ENCODE measurements around the gene CYP3A4.
A peak's percentile ranks its signal among the peaks of the same experiment; 100 is the strongest.
"Not testable (repeated sequence)": the region's sequence is repeated elsewhere in the genome, so short reads cannot be mapped to it uniquely, and the experiment has no call there.

The CYP3A4 gene

GRCh38 chr7:99767662-99768061 is 16.3 kb downstream of the CYP3A4 start:
- H3K27ac Mint-ChIP-seq = no peak overlapping the region
- peaks cover 19% of the 10 kb centered on the region for H3K4me1 Mint-ChIP-seq
- no peak for TF ChIP-seq CTCF (IDR thresholded peaks at IDR 0.05; ENCODE audit: unreplicated experiment in 3 of 3)
- no peaks in the 10 kb centered on the region for H3K9me3 Mint-ChIP-seq
- no peak overlapping the region for H3K4me3 Mint-ChIP-seq
- H3K27me3 Mint-ChIP-seq (ENCODE audit: low read depth) = no peaks in the 10 kb centered on the region
- H3K36me3 Mint-ChIP-seq (ENCODE audit: low read depth) = no peaks in the 10 kb centered on the region

GRCh38 chr7:99766484-99767099 is 17.4 kb downstream of the CYP3A4 start:
- Mint-ChIP-seq H3K27ac (no peak overlapping the region), H3K36me3 (ENCODE audit: low read depth) (no peaks in the 10 kb centered on the region), H3K27me3 (ENCODE audit: low read depth) (no peaks in the 10 kb centered on the region), H3K4me1 (peaks cover 25% of the 10 kb centered on the region), H3K9me3 (no peaks in the 10 kb centered on the region), H3K4me3 (no peak overlapping the region)
- no peak for TF ChIP-seq CTCF (IDR thresholded peaks at IDR 0.05; ENCODE audit: unreplicated experiment in 3 of 3)

- no peaks in the 10 kb centered on the region for H3K36me3 Mint-ChIP-seq (ENCODE audit: low read depth)
- no peak for TF ChIP-seq CTCF (IDR thresholded peaks at IDR 0.05; ENCODE audit: unreplicated experiment in 3 of 3)
- H3K9me3 Mint-ChIP-seq = no peaks in the 10 kb centered on the region
- H3K27ac Mint-ChIP-seq = no peak overlapping the region
- H3K4me1 Mint-ChIP-seq = peaks cover 25% of the 10 kb centered on the region
- no peak overlapping the region for H3K4me3 Mint-ChIP-seq
- H3K27me3 Mint-ChIP-seq (ENCODE audit: low read depth) = no peaks in the 10 kb centered on the region
Observed at GRCh38 chr7:99764478-99764877, 19.5 kb downstream of the CYP3A4 start.

GRCh38 chr7:99762680-99763327 is 21.2 kb downstream of the CYP3A4 start:
- H3K27ac Mint-ChIP-seq = peak overlapping the region in 2 of 3 experiments; percentile 57 to 89
- TF ChIP-seq CTCF (IDR thresholded peaks at IDR 0.05; ENCODE audit: unreplicated experiment in 3 of 3) = no peak
- peak overlapping the region in 1 of 3 experiments; percentile 40 for H3K4me3 Mint-ChIP-seq
- no peaks in the 10 kb centered on the region for H3K27me3 Mint-ChIP-seq (ENCODE audit: low read depth)
- H3K9me3 Mint-ChIP-seq = no peaks in the 10 kb centered on the region
- peaks cover 25% of the 10 kb centered on the region for H3K4me1 Mint-ChIP-seq
- H3K36me3 Mint-ChIP-seq (ENCODE audit: low read depth) = no peaks in the 10 kb centered on the region

- H3K36me3 Mint-ChIP-seq (ENCODE audit: low read depth) = no peaks in the 10 kb centered on the region
- peaks cover 3% of the 10 kb centered on the region for H3K4me1 Mint-ChIP-seq
- no peak for TF ChIP-seq CTCF (IDR thresholded peaks at IDR 0.05; ENCODE audit: unreplicated experiment in 3 of 3)
- H3K27ac Mint-ChIP-seq = no peak overlapping the region
- no peak overlapping the region for H3K4me3 Mint-ChIP-seq
- H3K27me3 Mint-ChIP-seq (ENCODE audit: low read depth) = no peaks in the 10 kb centered on the region
- peaks cover 6% of the 10 kb centered on the region for H3K9me3 Mint-ChIP-seq
Observed at GRCh38 chr7:99755085-99755484, 28.9 kb downstream of the CYP3A4 start.

GRCh38 chr7:99752356-99752755 is 31.6 kb downstream of the CYP3A4 start:
- TF ChIP-seq CTCF (IDR thresholded peaks at IDR 0.05; ENCODE audit: unreplicated experiment in 3 of 3) = no peak
- Mint-ChIP-seq H3K27me3 (ENCODE audit: low read depth) (no peaks in the 10 kb centered on the region), H3K9me3 (peaks cover 6% of the 10 kb centered on the region), H3K36me3 (ENCODE audit: low read depth) (no peaks in the 10 kb centered on the region), H3K27ac (no peak overlapping the region), H3K4me1 (peaks cover 3% of the 10 kb centered on the region), H3K4me3 (no peak overlapping the region)

- peak overlapping the region in 1 of 3 experiments; percentile 45 for H3K27ac Mint-ChIP-seq
- H3K9me3 Mint-ChIP-seq; H3K36me3 Mint-ChIP-seq (ENCODE audit: low read depth); H3K4me3 Mint-ChIP-seq; H3K4me1 Mint-ChIP-seq; H3K27me3 Mint-ChIP-seq (ENCODE audit: low read depth): not testable (repeated sequence)
Observed at GRCh38 chr7:99751322-99752052, 32.5 kb downstream of the CYP3A4 start.

All from nephron (organoid).